ENCODE results near the gene FLAD1. TPM values are rescaled to one million over a fixed set of nuclear protein-coding genes. Genes with fewer than 3 reads are reported as not detected.

The FLAD1 gene
- total RNA-seq, 1 experiment from 2014 or later, result 72.8 TPM

DNA sequence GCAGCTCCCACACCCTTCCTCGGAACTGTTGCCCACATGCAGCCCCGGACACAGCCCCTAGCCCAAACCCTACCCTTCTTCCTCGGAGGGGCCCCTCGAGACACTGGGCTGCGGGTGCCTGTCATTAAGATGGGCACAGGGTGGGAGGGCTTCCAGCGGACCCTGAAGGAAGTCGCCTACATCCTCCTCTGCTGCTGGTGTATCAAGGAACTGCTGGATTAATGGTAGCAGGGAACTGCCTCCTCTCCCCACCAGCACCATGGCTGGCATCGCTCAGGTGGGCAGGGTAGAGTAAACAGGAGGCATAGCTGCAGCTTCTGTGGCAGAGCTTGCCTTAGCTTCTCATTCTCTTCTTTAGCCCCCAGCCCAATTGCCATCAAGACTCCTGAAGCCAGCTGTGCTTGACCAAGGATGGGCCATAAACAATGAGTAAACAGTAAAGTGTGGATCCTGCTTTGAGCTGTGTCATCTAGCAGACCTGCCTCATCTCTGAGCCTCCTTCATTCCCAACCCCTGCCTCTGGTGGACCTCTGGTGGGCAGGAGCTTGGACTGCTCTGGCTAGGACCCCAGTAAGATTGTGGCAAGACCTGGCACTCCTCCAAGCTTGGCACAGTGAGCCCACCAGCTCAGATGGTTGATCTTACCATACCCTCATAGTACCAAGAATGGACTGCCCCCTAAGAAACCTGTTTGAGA, 10.6 kb downstream of the FLAD1 start, which contains the start of gene LENEP:
Gene LENEP, plus strand, starts transcription at position 15 of the 697 bp plus-strand sequence. Its CDS starts 22 bp downstream, at position 37.
- H3K9me3 ChIP-seq (ENCODE audit: control insufficient read depth, insufficient read depth, low read depth, low read length), result no peaks in the 10 kb centered on the region
- peak within 1 kb of the TSS; percentile 48; the same call in 1 of the 2 replicates for H3K27ac ChIP-seq (ENCODE audit: low read length)
- no peak within 1 kb of the TSS for H3K4me3 ChIP-seq (ENCODE audit: low read depth in 2 of 2, low read length in 2 of 2)
- POLR2A ChIA-PET, result interaction anchor here (0.6 to 1.6 kb wide), 4 partner anchors 9 to 24 kb away, joined by 3 to 12 read pairs (median 3); partner anchors contain the start of gene FLAD1
- H3K27me3 ChIP-seq (ENCODE audit: control insufficient read depth, insufficient read depth, low read length), result no peaks in the 10 kb centered on the region
- CTCF ChIA-PET, result interaction anchor here (0.6 to 0.8 kb wide), 3 partner anchors 19 to 24 kb away, joined by 3 to 7 read pairs (median 3); no protein-coding TSS in a partner anchor
- intact Hi-C loops (cut with micrococcal nuclease; ENCODE audit: unreplicated experiment) (no loop called here), in situ Hi-C loops (cut with HindIII; ENCODE audit: low pct_unique_long_range_greater_than_20kb, low sequenced_read_pairs) (no loop called here)
- ATAC-seq (peak; percentile 7; the same call in 1 of the 2 replicates), DNase-seq (ENCODE audit: low read depth, low spot score) (no peak)
- BruUV-seq (replicated peaks), result no TSS peak
- H3K4me1 ChIP-seq (ENCODE audit: control insufficient read depth, insufficient read depth, low read length), result peaks cover 8% of the 10 kb centered on the region
- TF ChIP-seq, protein P1, sequence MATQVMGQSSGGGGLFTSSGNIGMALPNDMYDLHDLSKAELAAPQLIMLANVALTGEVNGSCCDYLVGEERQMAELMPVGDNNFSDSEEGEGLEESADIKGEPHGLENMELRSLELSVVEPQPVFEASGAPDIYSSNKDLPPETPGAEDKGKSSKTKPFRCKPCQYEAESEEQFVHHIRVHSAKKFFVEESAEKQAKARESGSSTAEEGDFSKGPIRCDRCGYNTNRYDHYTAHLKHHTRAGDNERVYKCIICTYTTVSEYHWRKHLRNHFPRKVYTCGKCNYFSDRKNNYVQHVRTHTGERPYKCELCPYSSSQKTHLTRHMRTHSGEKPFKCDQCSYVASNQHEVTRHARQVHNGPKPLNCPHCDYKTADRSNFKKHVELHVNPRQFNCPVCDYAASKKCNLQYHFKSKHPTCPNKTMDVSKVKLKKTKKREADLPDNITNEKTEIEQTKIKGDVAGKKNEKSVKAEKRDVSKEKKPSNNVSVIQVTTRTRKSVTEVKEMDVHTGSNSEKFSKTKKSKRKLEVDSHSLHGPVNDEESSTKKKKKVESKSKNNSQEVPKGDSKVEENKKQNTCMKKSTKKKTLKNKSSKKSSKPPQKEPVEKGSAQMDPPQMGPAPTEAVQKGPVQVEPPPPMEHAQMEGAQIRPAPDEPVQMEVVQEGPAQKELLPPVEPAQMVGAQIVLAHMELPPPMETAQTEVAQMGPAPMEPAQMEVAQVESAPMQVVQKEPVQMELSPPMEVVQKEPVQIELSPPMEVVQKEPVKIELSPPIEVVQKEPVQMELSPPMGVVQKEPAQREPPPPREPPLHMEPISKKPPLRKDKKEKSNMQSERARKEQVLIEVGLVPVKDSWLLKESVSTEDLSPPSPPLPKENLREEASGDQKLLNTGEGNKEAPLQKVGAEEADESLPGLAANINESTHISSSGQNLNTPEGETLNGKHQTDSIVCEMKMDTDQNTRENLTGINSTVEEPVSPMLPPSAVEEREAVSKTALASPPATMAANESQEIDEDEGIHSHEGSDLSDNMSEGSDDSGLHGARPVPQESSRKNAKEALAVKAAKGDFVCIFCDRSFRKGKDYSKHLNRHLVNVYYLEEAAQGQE (IDR thresholded peaks at IDR 0.05; ENCODE audit: insufficient read depth in 1 of 2, low read depth in 2 of 2, low read length in 1 of 2), result no peak
- no peak for TF ChIP-seq TCF7L2 (IDR thresholded peaks at IDR 0.05; ENCODE audit: low read depth, low read length)
- TF ChIP-seq SIN3A (IDR thresholded peaks at IDR 0.05; ENCODE audit: borderline replicate concordance, insufficient read depth, low read depth, low read length), result no peak
- no peak for TF ChIP-seq POLR2AphosphoS5 (IDR thresholded peaks at IDR 0.05; ENCODE audit: low read depth, low read length)
- TF ChIP-seq, protein P2, sequence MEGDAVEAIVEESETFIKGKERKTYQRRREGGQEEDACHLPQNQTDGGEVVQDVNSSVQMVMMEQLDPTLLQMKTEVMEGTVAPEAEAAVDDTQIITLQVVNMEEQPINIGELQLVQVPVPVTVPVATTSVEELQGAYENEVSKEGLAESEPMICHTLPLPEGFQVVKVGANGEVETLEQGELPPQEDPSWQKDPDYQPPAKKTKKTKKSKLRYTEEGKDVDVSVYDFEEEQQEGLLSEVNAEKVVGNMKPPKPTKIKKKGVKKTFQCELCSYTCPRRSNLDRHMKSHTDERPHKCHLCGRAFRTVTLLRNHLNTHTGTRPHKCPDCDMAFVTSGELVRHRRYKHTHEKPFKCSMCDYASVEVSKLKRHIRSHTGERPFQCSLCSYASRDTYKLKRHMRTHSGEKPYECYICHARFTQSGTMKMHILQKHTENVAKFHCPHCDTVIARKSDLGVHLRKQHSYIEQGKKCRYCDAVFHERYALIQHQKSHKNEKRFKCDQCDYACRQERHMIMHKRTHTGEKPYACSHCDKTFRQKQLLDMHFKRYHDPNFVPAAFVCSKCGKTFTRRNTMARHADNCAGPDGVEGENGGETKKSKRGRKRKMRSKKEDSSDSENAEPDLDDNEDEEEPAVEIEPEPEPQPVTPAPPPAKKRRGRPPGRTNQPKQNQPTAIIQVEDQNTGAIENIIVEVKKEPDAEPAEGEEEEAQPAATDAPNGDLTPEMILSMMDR (IDR thresholded peaks at IDR 0.05), result no peak
- H3K36me3 ChIP-seq (ENCODE audit: control insufficient read depth, insufficient read depth, low read length), result peaks cover 4% of the 10 kb centered on the region; the same call in 1 of the 2 replicates

DNA sequence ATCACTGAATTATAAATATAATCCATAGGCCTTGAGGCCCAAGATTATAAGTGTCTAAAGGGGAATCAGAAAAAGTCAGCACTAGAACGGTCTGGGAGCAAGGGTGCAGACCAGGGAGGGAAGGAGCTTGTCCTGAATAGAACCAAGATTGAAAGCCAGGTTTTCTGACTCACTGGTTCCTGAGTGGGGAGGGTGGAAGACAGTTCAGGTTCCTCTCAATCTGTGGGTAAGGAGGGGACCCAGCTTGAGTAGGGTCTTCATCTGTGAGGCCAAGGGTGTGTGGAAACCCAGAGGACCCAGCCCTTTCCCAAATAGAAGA, 11.1 kb downstream of the FLAD1 start:
- Histone ChIP-seq H3K4me3 (ENCODE audit: low read depth in 2 of 2, low read length in 2 of 2) (no peak overlapping the region), H3K27ac (ENCODE audit: low read length) (peak overlapping the region; percentile 48; the same call in 1 of the 2 replicates), H3K27me3 (ENCODE audit: control insufficient read depth, insufficient read depth, low read length) (no peaks in the 10 kb centered on the region), H3K9me3 (ENCODE audit: control insufficient read depth, insufficient read depth, low read depth, low read length) (no peaks in the 10 kb centered on the region), H3K4me1 (ENCODE audit: control insufficient read depth, insufficient read depth, low read length) (peaks cover 8% of the 10 kb centered on the region), H3K36me3 (ENCODE audit: control insufficient read depth, insufficient read depth, low read length) (peaks cover 4% of the 10 kb centered on the region; the same call in 1 of the 2 replicates)
- ChIA-PET CTCF (interaction anchor here (0.6 to 0.8 kb wide), 2 partner anchors 23 to 90 kb away, joined by 3 read pairs; no protein-coding TSS in a partner anchor), POLR2A (interaction anchor here (1.2 kb wide), 1 partner anchor 20 kb away, joined by 3 read pairs; no protein-coding TSS in a partner anchor)
- no peak for ATAC-seq
- in situ Hi-C loops (cut with HindIII; ENCODE audit: low pct_unique_long_range_greater_than_20kb, low sequenced_read_pairs), result no loop called here
- no peak for DNase-seq (ENCODE audit: low read depth, low spot score)
- intact Hi-C loops (cut with micrococcal nuclease; ENCODE audit: unreplicated experiment), result no loop called here
- TF ChIP-seq, protein P1 (IDR thresholded peaks at IDR 0.05; ENCODE audit: insufficient read depth in 1 of 2, low read depth in 2 of 2, low read length in 1 of 2), result no peak
- TF ChIP-seq, protein P2 (IDR thresholded peaks at IDR 0.05), result no peak
- no peak for TF ChIP-seq POLR2AphosphoS5 (IDR thresholded peaks at IDR 0.05; ENCODE audit: low read depth, low read length)
- TF ChIP-seq TCF7L2 (IDR thresholded peaks at IDR 0.05; ENCODE audit: low read depth, low read length), result no peak
- TF ChIP-seq SIN3A (IDR thresholded peaks at IDR 0.05; ENCODE audit: borderline replicate concordance, insufficient read depth, low read depth, low read length), result no peak
- no TSS peak for BruUV-seq (replicated peaks)

All from Panc1 (cell line).